T47D (cell line): ENCODE measurements around the gene ADAM12.
A peak's percentile ranks its signal among the peaks of the same experiment; 100 is the strongest.

ENCODE experiments used
- DNase-seq, 2 experiments: peaks; one replicate each; pipeline versions ENCODE4 v3.0.0 to v3.0.0-alpha.2; 2011 to 2012; ENCODE audit warnings: low read depth in 1 of 2, low spot score in 1 of 2
- JUND ChIP-seq: IDR thresholded peaks from 2 replicates; pipeline ENCODE4 v1.6.1; 2012; ENCODE audit warnings: low read depth
- in situ Hi-C: cut with HindIII; loops from 2 replicates; pipeline ENCODE4 v1.10.0; 2016; ENCODE audit warnings: low sequenced_read_pairs, low pct_unique_long_range_greater_than_20kb

The ADAM12 gene

GRCh38 chr10:126092366-126093215 is 295.7 kb downstream of the ADAM12 start:
- in situ Hi-C loops: no loop called here
- no peak for TF ChIP-seq JUND
- DNase-seq: no peak

- no peak for DNase-seq
- TF ChIP-seq JUND: no peak
- in situ Hi-C loops: no loop called here
Observed at GRCh38 chr10:126090911-126091728, 297.2 kb downstream of the ADAM12 start.

- no peak for DNase-seq
- TF ChIP-seq JUND: no peak
- in situ Hi-C loops: no loop called here
Observed at GRCh38 chr10:126090443-126090842, 297.8 kb downstream of the ADAM12 start.

GRCh38 chr10:126087796-126088505 is 300.3 kb downstream of the ADAM12 start:
- DNase-seq: no peak
- in situ Hi-C loops: no loop called here
- no peak for TF ChIP-seq JUND

- no peak for DNase-seq
- in situ Hi-C loops: no loop called here
- no peak for TF ChIP-seq JUND
Observed at GRCh38 chr10:126087153-126087680, 301.1 kb downstream of the ADAM12 start.

GRCh38 chr10:126085806-126086205 is 302.5 kb downstream of the ADAM12 start:
- in situ Hi-C loops: no loop called here
- no peak for TF ChIP-seq JUND
- DNase-seq: no peak

- TF ChIP-seq JUND: no peak
- in situ Hi-C loops: no loop called here
- DNase-seq: no peak
Observed at GRCh38 chr10:126084369-126084768, 303.9 kb downstream of the ADAM12 start.

GRCh38 chr10:126083009-126083408 is 305.3 kb downstream of the ADAM12 start:
- no peak for DNase-seq
- TF ChIP-seq JUND: no peak
- in situ Hi-C loops: no loop called here

GRCh38 chr10:126081841-126082466 is 306.3 kb downstream of the ADAM12 start:
- in situ Hi-C loops: no loop called here
- TF ChIP-seq JUND: no peak
- DNase-seq: peak in 1 of 2 experiments; percentile 60

GRCh38 chr10:126080879-126081411 is 307.3 kb downstream of the ADAM12 start:
- in situ Hi-C loops: no loop called here
- no peak for TF ChIP-seq JUND
- no peak for DNase-seq

- DNase-seq: no peak
- in situ Hi-C loops: no loop called here
- no peak for TF ChIP-seq JUND
Observed at GRCh38 chr10:126080291-126080825, 307.9 kb downstream of the ADAM12 start.
